ENCODE results near the gene RANBP10. TPM values are rescaled to one million over a fixed set of nuclear protein-coding genes. Genes with fewer than 3 reads are reported as not detected.

RANBP10 gene
- total RNA-seq, 1 experiment from 2014 or later = 13.4 TPM

- DNase-seq (ENCODE audit: low read depth, low spot score) (no peak), ATAC-seq (peak; percentile 53)
- Histone ChIP-seq H3K36me3 (ENCODE audit: control insufficient read depth, insufficient read depth, low read length) (no peaks in the 10 kb centered on the region; the same call in none of the 2 replicates), H3K4me1 (ENCODE audit: control insufficient read depth, insufficient read depth, low read length) (peaks cover 26% of the 10 kb centered on the region), H3K9me3 (ENCODE audit: control insufficient read depth, insufficient read depth, low read depth, low read length) (no peaks in the 10 kb centered on the region), H3K4me3 (ENCODE audit: low read depth in 2 of 2, low read length in 2 of 2) (peak within 1 kb of the TSS; percentile 85 to 92), H3K27me3 (ENCODE audit: control insufficient read depth, insufficient read depth, low read length) (no peaks in the 10 kb centered on the region), H3K27ac (ENCODE audit: low read length) (peak within 1 kb of the TSS; percentile 93)
- POLR2A ChIA-PET = no interaction called here
- BruUV-seq (replicated peaks) = no TSS peak
- in situ Hi-C loops (cut with HindIII; ENCODE audit: low pct_unique_long_range_greater_than_20kb, low sequenced_read_pairs) = no loop called here
- CTCF ChIA-PET = no interaction called here
- intact Hi-C loops (cut with micrococcal nuclease; ENCODE audit: unreplicated experiment) = no loop called here
- no peak for TF ChIP-seq TCF7L2 (IDR thresholded peaks at IDR 0.05; ENCODE audit: low read depth, low read length)
- TF ChIP-seq REST (IDR thresholded peaks at IDR 0.05; ENCODE audit: insufficient read depth in 1 of 2, low read depth in 2 of 2, low read length in 1 of 2) = no peak
- no peak for TF ChIP-seq POLR2AphosphoS5 (IDR thresholded peaks at IDR 0.05; ENCODE audit: low read depth, low read length)
- TF ChIP-seq CTCF (IDR thresholded peaks at IDR 0.05) = no peak
- TF ChIP-seq SIN3A (IDR thresholded peaks at IDR 0.05; ENCODE audit: borderline replicate concordance, insufficient read depth, low read depth, low read length) = no peak; the same call in 1 of the 2 replicates
Measured at GRCh38 chr16:67847064-67847861, 40.9 kb upstream of the RANBP10 start, which contains the start of gene CENPT. TSS of gene CENPT (minus strand) at chr16:67847693. CDS start at chr16:67833859, 13,834 bp downstream.

GRCh38 chr16:67846320-67847063 lies 40.1 kb upstream of the RANBP10 start, which contains the start of gene NUTF2:
TSS of gene NUTF2 (plus strand) at chr16:67846933. CDS start at chr16:67865131, 18,198 bp downstream.
- BruUV-seq (replicated peaks) = no TSS peak
- peak; percentile 85 for ATAC-seq
- TF ChIP-seq POLR2AphosphoS5 (IDR thresholded peaks at IDR 0.05; ENCODE audit: low read depth, low read length) = 0 out of 2 replicates have a peak, but pooled peaks have one; percentile 54
- TF ChIP-seq SIN3A (IDR thresholded peaks at IDR 0.05; ENCODE audit: borderline replicate concordance, insufficient read depth, low read depth, low read length) = no peak; the same call in 1 of the 2 replicates
- no peak for TF ChIP-seq REST (IDR thresholded peaks at IDR 0.05; ENCODE audit: insufficient read depth in 1 of 2, low read depth in 2 of 2, low read length in 1 of 2)
- peak within 1 kb of the TSS; percentile 85 to 92 for H3K4me3 ChIP-seq (ENCODE audit: low read depth in 2 of 2, low read length in 2 of 2)
- no peaks in the 10 kb centered on the region; the same call in none of the 2 replicates for H3K36me3 ChIP-seq (ENCODE audit: control insufficient read depth, insufficient read depth, low read length)
- CTCF ChIA-PET = no interaction called here
- peaks cover 26% of the 10 kb centered on the region for H3K4me1 ChIP-seq (ENCODE audit: control insufficient read depth, insufficient read depth, low read length)
- no peak for DNase-seq (ENCODE audit: low read depth, low spot score)
- POLR2A ChIA-PET = no interaction called here
- in situ Hi-C loops (cut with HindIII; ENCODE audit: low pct_unique_long_range_greater_than_20kb, low sequenced_read_pairs) = no loop called here
- H3K9me3 ChIP-seq (ENCODE audit: control insufficient read depth, insufficient read depth, low read depth, low read length) = no peaks in the 10 kb centered on the region
- intact Hi-C loops (cut with micrococcal nuclease; ENCODE audit: unreplicated experiment) = no loop called here
- no peaks in the 10 kb centered on the region for H3K27me3 ChIP-seq (ENCODE audit: control insufficient read depth, insufficient read depth, low read length)
- peak within 1 kb of the TSS; percentile 93 for H3K27ac ChIP-seq (ENCODE audit: low read length)
